HS-27A (cell line): ENCODE measurements around the gene RIIAD1.
A peak's percentile ranks its signal among the peaks of the same experiment; 100 is the strongest.
"Not testable (repeated sequence)": the region's sequence is repeated elsewhere in the genome, so short reads cannot be mapped to it uniquely, and the experiment has no call there.

Experiments used
- DNase-seq: peaks from one replicate; pipeline ENCODE4 v3.0.0-alpha.2; 2012; ENCODE audit warnings: low read depth, missing footprints

Gene RIIAD1

GRCh38 chr1:151737026-151737425 is 15.7 kb downstream of the RIIAD1 start:
- DNase-seq, result no peak

GRCh38 chr1:151737479-151737878 is 16.2 kb downstream of the RIIAD1 start:
- DNase-seq, result no peak

GRCh38 chr1:151739590-151740355 is 18.5 kb downstream of the RIIAD1 start:
- DNase-seq, result no peak

DNA sequence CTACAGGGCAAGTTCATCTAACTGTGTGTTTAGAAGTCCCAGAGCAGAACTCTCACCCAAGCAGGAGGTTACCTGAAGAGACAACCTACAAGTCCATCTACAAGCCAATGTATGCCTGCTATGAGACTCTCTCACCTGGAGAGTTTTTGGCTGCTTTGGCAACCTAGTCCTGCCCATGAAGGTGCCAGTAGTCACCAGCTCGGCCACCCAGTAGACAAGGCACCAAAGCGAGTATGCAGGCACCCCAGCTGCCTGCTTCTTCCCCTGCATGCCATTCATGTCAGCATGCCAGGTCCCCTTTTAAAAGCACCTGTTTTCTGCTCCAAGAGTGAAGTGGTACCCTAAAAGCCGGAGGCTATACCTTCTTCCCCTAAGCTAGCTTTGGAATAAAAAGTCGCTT is 20.2 kb downstream of the RIIAD1 start:
- DNase-seq, result no peak

- no peak for DNase-seq
Measured at GRCh38 chr1:151756291-151756690, 35.0 kb downstream of the RIIAD1 start.

GRCh38 chr1:151759241-151759640 is 37.9 kb downstream of the RIIAD1 start:
- no peak for DNase-seq

DNA sequence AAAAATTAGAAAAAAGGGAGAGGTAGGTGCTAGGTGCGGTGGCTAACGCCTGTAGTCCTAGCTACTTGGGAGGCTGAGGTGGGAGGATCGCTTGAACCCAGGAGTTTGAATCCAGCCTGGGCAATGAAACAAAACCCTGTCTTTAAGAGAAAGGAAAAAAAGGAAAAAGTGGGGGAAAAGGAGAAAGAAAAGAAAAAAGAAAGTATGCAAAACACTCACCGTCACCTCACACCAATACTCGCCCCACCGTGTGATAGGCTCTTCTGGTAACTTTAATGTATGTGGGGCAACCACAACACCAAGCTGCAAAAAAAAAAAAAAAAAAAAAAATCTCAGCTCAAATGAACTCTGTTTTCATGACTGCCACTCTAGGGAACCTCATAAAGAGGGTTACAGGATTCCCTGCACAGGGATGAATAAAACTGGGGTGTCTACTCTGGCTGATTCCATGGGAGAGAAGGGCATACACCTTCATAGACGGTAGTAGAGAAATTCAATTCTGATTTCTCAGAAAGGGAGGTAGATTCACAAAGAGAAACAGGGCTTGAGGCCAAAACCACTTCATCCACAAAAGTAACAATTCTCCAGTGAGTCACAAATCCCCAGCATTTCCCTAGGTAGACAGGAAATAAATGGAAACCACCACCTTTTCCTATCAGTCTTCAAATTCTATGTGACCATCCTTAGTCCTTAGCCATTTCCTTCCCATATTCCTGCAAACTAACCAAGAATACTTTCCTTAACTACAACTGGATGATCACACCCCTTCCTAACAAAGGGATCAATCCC is 39.5 kb downstream of the RIIAD1 start:
- no peak for DNase-seq

DNA sequence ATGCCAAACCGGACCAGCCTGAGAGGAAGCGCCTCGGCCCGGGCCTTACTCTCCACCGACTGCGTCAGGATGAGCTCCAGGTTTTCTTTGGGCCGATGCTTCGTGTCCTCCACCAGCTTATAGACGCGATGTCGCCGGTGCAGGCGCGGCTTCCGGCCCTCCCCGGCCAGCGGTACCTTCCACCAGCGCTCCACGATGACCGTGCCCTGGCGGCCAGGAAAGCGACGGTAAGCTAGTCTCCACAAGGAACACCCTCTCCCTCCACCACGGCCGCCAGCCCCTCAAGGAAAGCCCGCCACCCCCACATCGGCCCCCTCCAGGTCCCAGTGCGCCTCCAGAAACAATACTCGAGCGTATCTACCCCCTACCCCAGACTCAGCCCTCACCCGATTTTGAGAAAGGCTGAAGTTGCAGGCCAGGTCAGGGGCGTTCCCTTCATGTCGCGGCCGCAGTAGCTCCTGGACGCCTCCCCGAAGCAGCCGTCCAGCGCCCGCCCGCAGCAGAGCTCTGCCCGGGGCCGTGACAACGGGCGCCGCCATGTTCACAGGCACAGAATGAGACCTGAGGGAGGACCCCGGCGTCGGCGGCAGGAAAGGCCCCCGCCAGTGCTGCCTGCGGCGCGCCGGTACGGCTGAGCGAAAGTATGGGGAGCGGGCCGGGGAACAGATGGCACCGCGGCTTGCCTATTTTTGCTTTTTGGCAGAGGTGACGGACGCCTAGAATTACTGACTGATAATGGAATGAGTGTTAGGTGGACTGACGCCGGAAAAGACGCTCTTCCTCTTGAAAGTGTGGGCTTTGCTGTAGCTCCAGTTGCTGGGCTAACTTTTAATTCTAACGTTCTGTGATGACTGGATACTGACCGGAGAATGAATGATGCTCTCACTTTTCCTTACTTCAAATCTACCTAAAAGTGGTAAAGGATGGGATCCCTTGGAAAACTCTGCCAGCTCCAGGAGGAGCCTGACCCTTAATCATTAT is 41.9 kb downstream of the RIIAD1 start, which contains the start of gene MRPL9:
MRPL9 (minus strand) TSS at position 556 of the 981 bp plus-strand sequence; CDS start at position 539, 17 bp downstream.
- DNase-seq, result peak; percentile 29

- DNase-seq, result no peak
Measured at GRCh38 chr1:151763990-151764389, 42.7 kb downstream of the RIIAD1 start.

DNA sequence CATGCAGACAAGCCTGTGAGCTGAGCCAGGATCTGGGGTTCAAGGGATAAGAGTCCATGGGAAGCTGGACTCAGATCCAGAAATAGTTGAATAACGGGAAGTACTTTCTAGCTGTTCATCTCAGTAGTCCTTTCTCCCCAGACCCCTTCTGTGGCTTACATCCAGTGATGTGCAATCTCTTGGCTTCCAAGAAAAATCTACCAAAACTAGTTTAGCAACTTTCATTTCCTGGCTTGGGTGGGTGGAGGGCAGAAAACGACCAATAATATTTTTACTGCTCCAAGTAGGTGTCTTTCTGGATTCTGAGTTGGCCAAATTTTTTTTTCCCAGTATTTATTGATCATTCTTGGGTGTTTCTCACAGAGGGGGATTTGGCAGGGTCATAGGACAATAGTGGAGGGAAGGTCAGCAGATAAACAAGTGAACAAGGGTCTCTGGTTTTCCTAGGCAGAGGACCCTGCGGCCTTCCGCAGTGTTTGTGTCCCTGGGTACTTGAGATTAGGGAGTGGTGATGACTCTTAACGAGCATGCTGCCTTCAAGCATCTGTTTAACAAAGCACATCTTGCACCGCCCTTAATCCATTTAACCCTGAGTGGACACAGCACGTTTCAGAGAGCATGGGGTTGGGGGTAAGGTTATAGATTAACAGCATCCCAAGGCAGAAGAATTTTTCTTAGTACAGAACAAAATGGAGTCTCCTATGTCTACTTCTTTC is 47.2 kb downstream of the RIIAD1 start:
- DNase-seq, result not testable (repeated sequence)

DNA sequence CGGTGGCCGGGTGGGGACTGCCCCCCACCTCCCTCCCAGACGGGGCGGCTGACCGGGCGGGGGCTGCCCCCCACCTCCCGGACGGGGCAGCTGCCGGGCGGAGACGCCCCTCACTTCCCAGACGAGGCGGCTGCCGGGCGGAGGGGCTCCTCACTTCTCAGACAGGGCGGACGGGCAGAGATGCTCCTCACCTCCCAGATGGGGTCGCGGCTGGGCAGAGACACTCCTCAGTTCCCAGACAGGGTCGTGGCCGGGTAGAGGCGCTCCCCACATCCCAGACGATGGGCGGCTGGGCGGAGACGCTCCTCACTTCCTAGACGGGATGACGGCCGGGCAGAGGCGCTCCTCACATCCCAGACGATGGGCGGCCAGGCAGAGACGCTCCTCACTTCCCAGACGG is 47.9 kb downstream of the RIIAD1 start:
- not testable (repeated sequence) for DNase-seq

DNA sequence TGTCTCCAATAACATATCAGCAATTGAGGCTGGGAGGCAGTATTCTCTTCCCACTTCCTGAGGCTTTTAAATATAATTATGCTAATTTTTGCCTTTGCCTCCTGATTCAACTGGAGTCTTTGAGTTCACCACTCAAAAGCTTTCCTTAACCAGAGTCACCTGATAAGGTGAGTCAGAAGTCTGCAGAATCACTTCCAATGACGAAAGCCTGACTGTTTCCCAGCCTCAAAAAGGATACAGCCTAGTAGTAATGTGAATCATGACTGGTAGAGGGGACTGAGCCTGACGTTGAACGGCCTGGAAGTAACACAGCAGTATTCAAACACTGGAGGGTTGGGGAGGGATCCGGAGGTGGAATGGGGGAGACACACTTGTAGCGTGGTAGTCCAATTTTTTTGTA is 52.4 kb downstream of the RIIAD1 start:
- no peak for DNase-seq

DNA sequence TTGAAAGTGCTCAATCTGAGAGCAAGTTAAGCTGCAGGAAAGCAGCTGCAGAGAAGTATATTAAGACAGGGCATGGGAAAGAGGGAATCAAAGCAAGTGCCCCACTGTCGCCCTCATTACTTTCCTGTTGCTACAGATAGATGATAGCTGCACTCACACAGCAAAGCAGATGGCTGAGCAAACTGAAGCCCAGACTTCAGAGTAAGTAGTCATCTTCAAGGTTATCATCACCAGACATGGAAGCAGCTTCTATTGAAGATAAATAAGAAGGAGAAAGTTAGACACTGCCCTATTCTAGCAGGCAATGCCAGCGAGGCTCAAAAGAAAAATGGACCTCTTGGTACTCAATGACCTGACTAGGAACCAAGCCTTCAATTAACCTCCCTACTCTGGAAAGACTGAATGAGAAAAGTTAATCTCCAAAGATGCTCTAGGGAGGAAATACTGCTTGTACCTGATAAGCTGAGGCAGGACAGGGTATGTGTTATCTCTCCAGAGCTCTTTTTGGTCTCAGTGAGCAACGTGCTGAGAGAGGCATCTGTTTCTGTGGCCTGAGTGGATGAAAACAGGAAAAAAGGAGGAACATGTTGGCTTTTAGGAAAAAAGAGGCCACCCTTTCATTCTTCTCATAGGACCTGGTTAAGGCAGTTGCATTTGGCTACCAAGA is 53.1 kb downstream of the RIIAD1 start:
- DNase-seq, result no peak

DNA sequence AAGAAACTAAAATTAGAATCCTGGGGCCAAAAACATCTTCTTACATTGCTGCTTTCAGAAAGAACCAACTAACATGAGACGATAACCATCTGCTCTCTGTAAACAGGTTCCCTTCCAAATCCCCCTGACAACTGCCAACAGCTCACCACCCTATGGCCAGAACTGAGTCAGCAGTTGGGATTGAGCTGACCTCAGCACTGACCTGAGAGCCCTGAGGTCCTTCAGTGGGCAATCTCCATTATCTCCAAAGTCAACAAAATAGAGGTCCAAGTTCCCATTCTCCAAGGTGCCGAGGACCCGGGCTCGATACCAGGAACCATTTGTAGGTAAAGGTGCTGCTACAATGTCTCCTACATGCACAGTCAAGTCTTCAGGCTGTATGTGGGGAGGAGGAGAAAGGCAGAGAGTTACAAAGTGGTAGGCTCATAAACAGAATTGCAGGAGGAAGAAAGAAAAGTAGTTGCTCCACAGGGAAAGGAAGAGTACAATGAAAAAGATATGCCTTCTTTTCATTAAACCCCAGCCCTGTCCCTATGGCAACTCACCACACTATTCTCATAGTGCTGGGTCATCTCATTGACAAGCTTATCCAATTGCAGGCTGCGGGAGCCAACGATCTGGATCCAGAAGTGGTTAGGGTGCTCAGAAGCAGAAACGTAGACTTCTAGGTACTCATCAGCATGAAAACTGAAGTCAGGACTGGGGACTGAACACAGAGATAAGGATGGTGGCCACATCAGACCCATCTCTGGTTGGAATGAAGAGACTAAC is 54.8 kb downstream of the RIIAD1 start:
- no peak for DNase-seq

DNA sequence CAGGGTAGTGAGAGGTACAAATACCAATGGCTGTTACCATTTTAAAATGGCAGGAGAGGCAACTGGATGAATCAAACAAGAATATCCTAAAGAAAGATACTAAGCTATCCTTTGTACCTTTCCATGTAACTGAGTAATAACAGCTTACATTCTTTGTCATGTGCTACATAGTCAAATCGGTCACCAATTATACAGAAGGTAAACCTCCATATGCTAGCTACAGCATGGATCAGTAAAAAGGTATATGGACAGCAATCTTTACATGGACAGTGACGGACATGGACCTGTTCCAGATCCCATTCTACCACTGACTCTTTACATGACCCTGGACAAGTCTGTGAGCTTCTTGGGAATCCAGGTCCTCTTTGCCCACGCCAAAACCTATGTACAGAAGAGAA is 55.3 kb downstream of the RIIAD1 start:
- DNase-seq, result no peak

- no peak for DNase-seq
Measured at GRCh38 chr1:151777317-151777716, 56.0 kb downstream of the RIIAD1 start.
